Spleen (tissue), 7 donors: ENCODE results near the gene FAM237A.

Experiments used
- CTCF ChIP-seq, 11 experiments: fragments of 200-600 bp in 7 of 11; fragments of 450-650 bp in 4 of 11; sonication (generic) in 4 of 11; IDR thresholded peaks in 8 of 11; conservative IDR thresholded peaks in 3 of 11; 1 replicate in 7 of 11; 2 replicates in 4 of 11; pipeline versions ENCODE4 v1.4.0 to v1.8.0; 2016 to 2021; ENCODE audit warnings: antibody characterized with exemption in 11 of 11, inconsistent platforms in 4 of 11, mild to moderate bottlenecking in 1 of 11
- POLR2AphosphoS5 ChIP-seq, 3 donors: sonication (generic); formaldehyde crosslinking; IDR thresholded peaks; one replicate each; pipeline ENCODE4 v1.5.1; 2017; ENCODE audit warnings: antibody characterized with exemption in 3 of 3
- donor health status: DM: no; HTN: no; CAD: no; lungs with moderate emphysema.
- donor health status: DM: no; HTN: no; CAD: no.
- donor health status: DM: no; HTN: no; CAD: no.

GRCh38 chr2:206693399-206694137 is 51.3 kb downstream of the FAM237A start:
- TF ChIP-seq POLR2AphosphoS5 (IDR thresholded peaks at IDR 0.05) = no peak
- peak in 10 of 11 experiments; percentile 40 to 67 (median 61) for TF ChIP-seq CTCF (IDR thresholded peaks at IDR 0.05 in 8 of 11, conservative IDR thresholded peaks at IDR 0.05 in 3 of 11)
